Smooth muscle cell of the brain vasculature (primary cell): ENCODE data around the gene FBXO42.
A peak's percentile ranks its signal among the peaks of the same experiment; 100 is the strongest.

Source experiments
- DNase-seq: peaks from one replicate; pipeline ENCODE4 v3.0.0-alpha.2; 2012; ENCODE audit warnings: low read depth, low spot score

Gene FBXO42

GRCh38 chr1:16351994-16352841 lies at the start of gene FBXO42:
Gene FBXO42, minus strand, starts transcription at chr1:16352480. Its CDS starts 37,062 bp downstream, at chr1:16315418.
- peak; percentile 81 for DNase-seq

- DNase-seq = no peak
These were observed 46.2 kb upstream of the FBXO42 start for GRCh38 chr1:16398371-16398953.

GRCh38 chr1:16397120-16397519 lies 44.8 kb upstream of the FBXO42 start:
- DNase-seq = no peak

- no peak for DNase-seq
These were observed 44.3 kb upstream of the FBXO42 start for GRCh38 chr1:16396591-16396990.

- DNase-seq = no peak
These were observed 42.7 kb upstream of the FBXO42 start for GRCh38 chr1:16394977-16395376.

- DNase-seq = no peak
These were observed 41.6 kb upstream of the FBXO42 start for GRCh38 chr1:16393570-16394521.

GRCh38 chr1:16392740-16393569 lies 40.7 kb upstream of the FBXO42 start:
- DNase-seq = no peak

GRCh38 chr1:16391411-16391810 lies 39.1 kb upstream of the FBXO42 start:
- no peak for DNase-seq

GRCh38 chr1:16387201-16388188 lies 35.2 kb upstream of the FBXO42 start:
- no peak for DNase-seq

- DNase-seq = no peak
These were observed 34.3 kb upstream of the FBXO42 start for GRCh38 chr1:16386454-16387113.

- no peak for DNase-seq
These were observed 33.6 kb upstream of the FBXO42 start for GRCh38 chr1:16385659-16386453.

GRCh38 chr1:16383888-16384287 lies 31.6 kb upstream of the FBXO42 start:
- DNase-seq = no peak

- no peak for DNase-seq
These were observed 28.6 kb upstream of the FBXO42 start for GRCh38 chr1:16380868-16381267.

GRCh38 chr1:16378443-16378842 lies 26.2 kb upstream of the FBXO42 start:
- DNase-seq = no peak

- DNase-seq = no peak
These were observed 24.7 kb upstream of the FBXO42 start for GRCh38 chr1:16376971-16377370.

- no peak for DNase-seq
These were observed 23.5 kb upstream of the FBXO42 start for GRCh38 chr1:16375521-16376340.

- DNase-seq = no peak
These were observed 22.0 kb upstream of the FBXO42 start for GRCh38 chr1:16374266-16374665.
